Epithelial cell of proximal tubule (primary cell): ENCODE data around the gene TIAM1. TPM values are rescaled to one million over a fixed set of nuclear protein-coding genes. Genes with fewer than 3 reads are reported as not detected.

Source experiments
- DNase-seq: peaks from one replicate; pipeline ENCODE4 v3.0.0-alpha.2; 2011; ENCODE audit warnings: low read depth
- H3K4me3 ChIP-seq: 2 replicates; pipeline ENCODE4 v1.5.1; 2011; ENCODE audit warnings: low read depth, mild to moderate bottlenecking, low read length
- CTCF ChIP-seq: conservative IDR thresholded peaks from 2 replicates; pipeline ENCODE4 v1.5.1; 2012; ENCODE audit warnings: low read depth, mild to moderate bottlenecking, low read length
- total RNA-seq: library from RNA; depleted of rRNA; stranded (reverse); fragments of >200 nt; gene quantifications from 2 replicates; pipeline ENCODE4 v1.2.3, GENCODE V29; 2015

Gene TIAM1
- total RNA-seq, 1 donor from 2014 or later, result 3.6 TPM

DNA sequence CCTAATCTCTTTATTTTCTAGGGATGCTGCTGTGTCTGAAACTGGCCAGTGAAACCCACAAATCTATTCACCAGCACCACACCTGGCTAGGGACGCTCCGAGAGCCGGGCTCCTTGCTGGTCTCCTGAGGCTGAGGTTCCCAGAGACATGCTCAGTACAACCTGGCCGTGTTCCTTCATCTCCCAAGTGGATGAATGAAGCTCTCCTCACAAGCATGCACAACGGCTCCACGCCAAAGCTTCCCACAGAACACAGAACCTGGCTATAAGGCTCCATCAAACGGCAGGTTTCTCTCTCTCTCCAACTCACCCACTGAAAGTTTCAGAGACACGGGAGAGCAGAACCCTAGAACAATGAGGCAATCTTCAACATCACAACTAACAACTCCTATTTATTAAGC lies 82.3 kb downstream of the TIAM1 start:
- TF ChIP-seq CTCF, result no peak
- DNase-seq, result no peak

DNA sequence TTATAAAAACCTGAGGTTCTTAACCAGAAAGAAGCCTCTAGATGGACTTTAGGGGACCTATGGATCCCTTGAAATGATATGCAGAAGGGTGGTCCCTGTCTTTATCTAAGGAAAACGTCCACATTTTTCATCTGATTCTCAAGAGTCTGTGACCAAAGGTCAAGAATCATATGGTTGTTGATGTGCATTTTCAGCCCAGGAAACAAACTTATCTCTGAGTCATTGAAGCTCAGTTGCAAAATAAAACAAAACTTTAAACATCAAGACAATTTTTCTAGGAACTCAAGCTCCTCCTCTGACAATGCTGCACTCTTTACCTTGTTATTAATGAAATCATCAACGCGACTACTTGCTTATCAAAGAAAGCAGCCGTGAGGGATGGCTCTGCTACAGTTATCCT lies 83.3 kb downstream of the TIAM1 start:
- H3K4me3 ChIP-seq, result no peak overlapping the region
- TF ChIP-seq CTCF, result no peak
- DNase-seq, result no peak

More for the DNA sequence above, 82.3 kb downstream of the TIAM1 start:
- no peak overlapping the region for H3K4me3 ChIP-seq

GRCh38 chr21:31258073-31258472 lies 86.0 kb downstream of the TIAM1 start:
- DNase-seq, result no peak
- no peak overlapping the region for H3K4me3 ChIP-seq
- TF ChIP-seq CTCF, result no peak

DNA sequence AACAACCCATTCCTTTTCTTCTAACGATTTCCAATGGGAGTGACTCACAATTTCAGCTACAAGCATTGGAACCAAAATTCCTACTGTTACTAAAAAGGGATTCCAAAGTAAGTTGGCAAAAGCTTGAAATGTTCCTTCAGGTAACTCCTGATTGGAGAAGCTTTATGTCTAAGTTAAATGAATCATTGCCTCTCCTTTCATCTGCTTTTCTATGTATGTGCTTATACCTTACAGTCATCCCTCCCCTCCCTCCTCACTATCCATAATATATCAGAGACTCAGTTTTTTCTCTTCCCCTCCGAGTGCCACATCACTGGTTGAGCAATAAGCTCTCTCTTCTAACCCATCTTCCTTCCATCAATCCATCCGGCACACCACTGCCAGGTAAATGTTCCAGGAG lies 86.8 kb downstream of the TIAM1 start:
- no peak for DNase-seq
- TF ChIP-seq CTCF, result no peak
- no peak overlapping the region for H3K4me3 ChIP-seq

- DNase-seq, result no peak
- no peak overlapping the region for H3K4me3 ChIP-seq
- no peak for TF ChIP-seq CTCF
Observed at GRCh38 chr21:31255896-31256295, 88.2 kb downstream of the TIAM1 start.

GRCh38 chr21:31255036-31255435 lies 89.0 kb downstream of the TIAM1 start:
- H3K4me3 ChIP-seq, result no peak overlapping the region
- DNase-seq, result no peak
- TF ChIP-seq CTCF, result no peak

DNA sequence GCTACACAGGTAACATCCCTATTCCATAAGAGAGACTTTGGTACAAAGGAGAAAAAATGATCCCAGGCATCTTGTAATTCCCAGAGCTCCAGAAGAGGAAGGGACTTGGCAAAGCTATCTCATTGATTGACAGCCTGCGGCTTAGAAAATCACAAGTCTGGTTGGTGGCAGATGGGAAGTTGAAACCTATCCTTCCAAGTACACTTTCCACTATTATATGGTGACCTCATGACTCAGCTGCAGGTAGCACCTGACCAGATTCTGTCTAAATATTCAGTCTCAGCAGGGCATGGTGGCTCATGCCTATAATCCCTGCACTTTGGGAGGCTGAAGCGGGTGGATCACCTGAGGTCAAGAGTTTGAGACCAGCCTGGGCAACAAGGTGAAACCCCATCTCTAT lies 89.9 kb downstream of the TIAM1 start:
- TF ChIP-seq CTCF, result no peak
- H3K4me3 ChIP-seq, result no peak overlapping the region

More for the DNA sequence above, 89.9 kb downstream of the TIAM1 start:
- no peak for DNase-seq
